KMS-11 (cell line): ENCODE results near the gene AKT2.

Experiments used
- H2AFZ ChIP-seq: fragments of 200-600 bp; sonication (generic); 2 replicates; pipeline ENCODE4 v1.6.1; 2016; ENCODE audit warnings: antibody characterized with exemption, mixed run types, low read depth
- H3K27ac ChIP-seq: fragments of 200-600 bp; sonication (generic); 2 replicates; pipeline ENCODE4 v1.6.1; 2016; ENCODE audit warnings: mild to moderate bottlenecking, mixed run types
- H3K27me3 ChIP-seq: fragments of 200-600 bp; sonication (generic); 2 replicates; pipeline ENCODE4 v1.6.1; 2017; ENCODE audit warnings: mild to moderate bottlenecking, low read depth, mixed run types, moderate library complexity; ENCODE audit not compliant: insufficient read depth
- H3K36me3 ChIP-seq: fragments of 200-600 bp; sonication (generic); 2 replicates; pipeline ENCODE4 v1.6.1; 2017; ENCODE audit warnings: mild to moderate bottlenecking, mixed run types; ENCODE audit not compliant: insufficient read depth
- H3K4me1 ChIP-seq: fragments of 200-600 bp; sonication (generic); 2 replicates; pipeline ENCODE4 v1.6.1; 2016; ENCODE audit warnings: mild to moderate bottlenecking, low read depth, mixed run types; ENCODE audit not compliant: poor library complexity, severe bottlenecking
- H3K4me2 ChIP-seq: fragments of 200-600 bp; sonication (generic); 2 replicates; pipeline ENCODE4 v1.7.0; 2016; ENCODE audit warnings: mild to moderate bottlenecking, mixed run types
- H3K4me3 ChIP-seq: fragments of 200-600 bp; sonication (generic); IDR thresholded peaks from 2 replicates; pipeline ENCODE4 v1.6.1; 2017; ENCODE audit warnings: low read depth, low read length, mixed read lengths; ENCODE audit not compliant: insufficient read depth
- H3K79me2 ChIP-seq: fragments of 200-600 bp; sonication (generic); 2 replicates; pipeline ENCODE4 v1.6.1; 2016; ENCODE audit warnings: low read depth, mixed run types; ENCODE audit not compliant: insufficient read depth
- H3K9ac ChIP-seq: fragments of 200-600 bp; sonication (generic); 2 replicates; pipeline ENCODE4 v1.6.1; 2016; ENCODE audit warnings: mild to moderate bottlenecking, mixed run types
- H4K20me1 ChIP-seq: fragments of 200-600 bp; sonication (generic); 2 replicates; pipeline ENCODE4 v1.6.1; 2016; ENCODE audit warnings: mild to moderate bottlenecking, mixed run types; ENCODE audit not compliant: insufficient read depth
- CTCF ChIP-seq: fragments of 200-600 bp; sonication (generic); conservative IDR thresholded peaks from 2 replicates; pipeline ENCODE4 v1.6.1; 2017; ENCODE audit warnings: low read depth, mild to moderate bottlenecking, antibody characterized with exemption, low read length, moderate library complexity, mixed read lengths

Gene AKT2

DNA sequence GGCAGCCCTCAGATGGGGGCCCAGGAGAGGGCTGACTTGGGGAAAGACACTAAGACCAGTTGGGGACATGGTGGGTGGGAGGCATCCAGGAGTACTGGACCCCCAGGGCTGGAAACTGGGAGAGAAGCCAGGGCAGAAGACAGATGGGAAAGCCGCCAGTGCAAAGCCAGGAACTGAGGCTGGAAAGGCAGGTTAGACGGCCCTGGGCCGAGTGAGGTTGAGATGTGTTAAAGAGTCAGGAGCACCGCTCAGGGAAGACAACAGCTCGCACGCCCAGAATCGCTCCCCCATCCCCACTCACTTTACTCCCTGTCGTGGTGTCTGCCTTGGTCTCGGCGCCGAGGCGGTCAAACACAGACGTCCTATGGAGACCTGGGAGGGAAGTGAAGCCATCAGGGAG is 38.6 kb upstream of the AKT2 start:
- peaks cover 6% of the 10 kb centered on the region; the same call in 1 of the 2 replicates for H3K36me3 ChIP-seq
- no peak for TF ChIP-seq CTCF

GRCh38 chr19:40322951-40323615 is 37.9 kb upstream of the AKT2 start:
- H3K79me2 ChIP-seq, result no peaks in the 10 kb centered on the region
- H3K9ac ChIP-seq, result no peak overlapping the region
- no peak overlapping the region for H3K4me3 ChIP-seq
- H3K4me2 ChIP-seq, result no peak overlapping the region
- no peaks in the 10 kb centered on the region for H4K20me1 ChIP-seq
- no peak for TF ChIP-seq CTCF
- H2AFZ ChIP-seq, result no peak overlapping the region
- H3K27me3 ChIP-seq, result no peaks in the 10 kb centered on the region
- no peaks in the 10 kb centered on the region for H3K4me1 ChIP-seq
- peaks cover 6% of the 10 kb centered on the region; the same call in 1 of the 2 replicates for H3K36me3 ChIP-seq
- H3K27ac ChIP-seq, result no peak overlapping the region

More for the DNA sequence above, 38.6 kb upstream of the AKT2 start:
- no peak overlapping the region for H3K9ac ChIP-seq
- H3K27me3 ChIP-seq, result no peaks in the 10 kb centered on the region
- H4K20me1 ChIP-seq, result no peaks in the 10 kb centered on the region
- H3K79me2 ChIP-seq, result no peaks in the 10 kb centered on the region
- no peaks in the 10 kb centered on the region for H3K4me1 ChIP-seq
- no peak overlapping the region for H2AFZ ChIP-seq
- no peak overlapping the region for H3K4me3 ChIP-seq
- no peak overlapping the region for H3K4me2 ChIP-seq
- no peak overlapping the region for H3K27ac ChIP-seq

DNA sequence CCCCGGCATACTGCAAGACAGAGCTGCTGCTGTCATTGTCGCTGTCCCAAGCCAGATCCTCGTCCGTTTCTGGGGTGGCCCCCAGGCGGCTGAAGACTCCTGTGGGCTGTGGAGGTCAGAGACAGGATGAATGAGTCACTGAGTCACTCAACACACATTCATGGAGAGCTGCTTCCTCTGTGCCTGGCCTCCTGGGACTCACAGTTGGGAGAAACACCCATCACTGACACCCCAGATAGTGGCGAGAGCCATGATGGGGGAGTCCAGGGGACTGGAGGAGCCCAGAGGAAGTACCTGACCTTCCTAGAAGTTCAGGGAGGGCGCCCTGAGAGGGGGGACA is 37.1 kb upstream of the AKT2 start:
- TF ChIP-seq CTCF, result no peak
- Histone ChIP-seq H3K27ac (no peak overlapping the region), H2AFZ (no peak overlapping the region), H3K4me1 (no peaks in the 10 kb centered on the region), H3K4me3 (no peak overlapping the region), H3K27me3 (no peaks in the 10 kb centered on the region), H3K4me2 (no peak overlapping the region), H3K9ac (no peak overlapping the region), H3K36me3 (peaks cover 6% of the 10 kb centered on the region; the same call in 1 of the 2 replicates), H4K20me1 (no peaks in the 10 kb centered on the region), H3K79me2 (no peaks in the 10 kb centered on the region)

DNA sequence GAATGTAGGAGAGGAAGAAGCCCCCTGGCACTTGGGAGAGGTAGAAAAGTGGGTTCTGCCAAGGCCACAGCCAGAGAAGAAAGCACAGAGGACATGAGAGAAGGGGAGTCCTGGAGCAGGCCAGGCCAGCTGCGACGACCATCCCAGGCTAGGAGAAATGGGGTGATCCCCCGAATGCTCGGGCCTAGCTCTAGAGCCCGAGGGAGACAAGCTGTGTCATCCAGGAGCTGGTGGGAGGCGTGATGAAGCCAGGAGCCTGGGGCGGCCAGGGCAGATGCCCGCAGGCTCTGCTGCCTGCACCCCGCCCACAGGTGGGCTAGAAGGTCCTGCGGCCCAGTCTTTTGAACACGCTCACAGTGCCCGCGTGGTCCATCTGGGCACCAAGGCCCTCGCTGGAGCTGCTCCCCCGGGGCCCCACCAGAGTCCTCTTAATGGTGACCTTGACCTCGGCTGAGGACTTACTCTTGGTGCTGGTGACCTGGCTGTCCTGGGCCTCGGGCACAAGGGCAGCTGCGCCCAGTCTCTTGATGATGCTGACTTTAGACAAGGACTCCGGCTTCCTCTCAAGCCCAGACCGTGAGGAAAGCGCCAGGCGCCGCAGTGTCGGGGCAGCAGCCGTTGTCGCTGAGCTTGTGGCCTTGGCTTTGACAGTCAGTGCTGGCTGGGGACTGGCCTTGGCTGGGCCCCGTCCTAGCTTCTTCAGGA is 36.6 kb upstream of the AKT2 start:
- H4K20me1 ChIP-seq, result no peaks in the 10 kb centered on the region
- no peak overlapping the region for H3K27ac ChIP-seq
- H3K79me2 ChIP-seq, result no peaks in the 10 kb centered on the region
- H3K36me3 ChIP-seq, result peaks cover 6% of the 10 kb centered on the region; the same call in 1 of the 2 replicates
- H3K9ac ChIP-seq, result no peak overlapping the region
- H3K4me3 ChIP-seq, result no peak overlapping the region
- no peaks in the 10 kb centered on the region for H3K4me1 ChIP-seq
- TF ChIP-seq CTCF, result no peak
- H3K27me3 ChIP-seq, result no peaks in the 10 kb centered on the region
- no peak overlapping the region for H2AFZ ChIP-seq
- no peak overlapping the region for H3K4me2 ChIP-seq
